HL-60 (cell line): ENCODE data around the gene KRT24.

ENCODE experiments used
- POLR2AphosphoS5 ChIP-seq: IDR thresholded peaks from 2 replicates; pipeline ENCODE4 v1.6.1; 2012; ENCODE audit warnings: low read depth
- TF ChIP-seq, protein P1 (sequence below): IDR thresholded peaks from 2 replicates; pipeline ENCODE4 v1.6.1; 2012; ENCODE audit warnings: low read depth; ENCODE audit not compliant: insufficient replicate concordance

DNA sequence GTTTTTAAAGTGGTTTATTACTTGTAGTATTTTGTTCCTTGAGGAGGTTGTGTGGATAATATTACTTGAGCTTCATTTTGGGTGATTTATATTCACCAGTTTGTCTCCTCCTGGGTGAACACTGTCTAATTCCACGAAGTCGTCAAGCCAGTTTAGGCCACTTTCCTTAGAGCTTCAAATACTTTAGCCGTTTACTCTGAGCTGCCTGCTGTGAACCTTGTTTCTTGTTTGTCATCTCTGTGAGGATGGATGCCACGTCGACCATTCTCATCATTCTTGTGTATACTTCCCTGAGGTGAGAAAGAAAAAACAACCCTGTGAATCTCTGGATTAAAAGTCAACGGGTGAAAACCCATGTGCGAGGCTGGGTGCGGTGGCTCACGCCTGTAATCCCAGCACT lies 9.0 kb downstream of the KRT24 start:
- TF ChIP-seq POLR2AphosphoS5, result no peak
- TF ChIP-seq, protein P1, sequence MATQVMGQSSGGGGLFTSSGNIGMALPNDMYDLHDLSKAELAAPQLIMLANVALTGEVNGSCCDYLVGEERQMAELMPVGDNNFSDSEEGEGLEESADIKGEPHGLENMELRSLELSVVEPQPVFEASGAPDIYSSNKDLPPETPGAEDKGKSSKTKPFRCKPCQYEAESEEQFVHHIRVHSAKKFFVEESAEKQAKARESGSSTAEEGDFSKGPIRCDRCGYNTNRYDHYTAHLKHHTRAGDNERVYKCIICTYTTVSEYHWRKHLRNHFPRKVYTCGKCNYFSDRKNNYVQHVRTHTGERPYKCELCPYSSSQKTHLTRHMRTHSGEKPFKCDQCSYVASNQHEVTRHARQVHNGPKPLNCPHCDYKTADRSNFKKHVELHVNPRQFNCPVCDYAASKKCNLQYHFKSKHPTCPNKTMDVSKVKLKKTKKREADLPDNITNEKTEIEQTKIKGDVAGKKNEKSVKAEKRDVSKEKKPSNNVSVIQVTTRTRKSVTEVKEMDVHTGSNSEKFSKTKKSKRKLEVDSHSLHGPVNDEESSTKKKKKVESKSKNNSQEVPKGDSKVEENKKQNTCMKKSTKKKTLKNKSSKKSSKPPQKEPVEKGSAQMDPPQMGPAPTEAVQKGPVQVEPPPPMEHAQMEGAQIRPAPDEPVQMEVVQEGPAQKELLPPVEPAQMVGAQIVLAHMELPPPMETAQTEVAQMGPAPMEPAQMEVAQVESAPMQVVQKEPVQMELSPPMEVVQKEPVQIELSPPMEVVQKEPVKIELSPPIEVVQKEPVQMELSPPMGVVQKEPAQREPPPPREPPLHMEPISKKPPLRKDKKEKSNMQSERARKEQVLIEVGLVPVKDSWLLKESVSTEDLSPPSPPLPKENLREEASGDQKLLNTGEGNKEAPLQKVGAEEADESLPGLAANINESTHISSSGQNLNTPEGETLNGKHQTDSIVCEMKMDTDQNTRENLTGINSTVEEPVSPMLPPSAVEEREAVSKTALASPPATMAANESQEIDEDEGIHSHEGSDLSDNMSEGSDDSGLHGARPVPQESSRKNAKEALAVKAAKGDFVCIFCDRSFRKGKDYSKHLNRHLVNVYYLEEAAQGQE, result no peak
